NCI-H1694 treated with DMSO at 0.1 percent for 48 hours (cell line): ENCODE results near the gene TUBB1.
"Not testable (repeated sequence)": the region's sequence is repeated elsewhere in the genome, so short reads cannot be mapped to it uniquely, and the experiment has no call there.

Experiments used
- DNase-seq: peaks from one replicate; lab custom pipeline; 2025; lab: John Stamatoyannopoulos, UW

Gene TUBB1

DNA sequence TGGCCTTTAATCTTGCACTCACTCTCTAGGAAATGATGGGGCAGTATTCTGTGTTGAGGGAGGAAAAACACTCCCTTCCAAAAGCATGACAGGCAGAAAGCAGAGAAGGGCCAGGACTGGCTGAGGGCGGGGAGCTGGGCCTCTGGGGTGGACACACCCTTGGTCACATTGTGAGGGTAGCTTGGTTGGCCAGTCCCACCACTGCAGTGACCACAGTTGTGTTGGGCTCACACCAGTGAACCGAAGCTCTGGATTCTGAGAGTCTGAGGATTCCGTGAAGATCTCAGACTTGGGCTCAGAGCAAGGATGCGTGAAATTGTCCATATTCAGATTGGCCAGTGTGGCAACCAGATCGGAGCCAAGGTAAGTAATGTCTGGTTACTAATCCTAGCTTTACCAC lies at the start of gene TUBB1:
Gene TUBB1 (plus strand): TSS at position 213 of the 400 bp plus-strand sequence. CDS start 94 bp downstream, at position 307.
- DNase-seq: no peak

DNA sequence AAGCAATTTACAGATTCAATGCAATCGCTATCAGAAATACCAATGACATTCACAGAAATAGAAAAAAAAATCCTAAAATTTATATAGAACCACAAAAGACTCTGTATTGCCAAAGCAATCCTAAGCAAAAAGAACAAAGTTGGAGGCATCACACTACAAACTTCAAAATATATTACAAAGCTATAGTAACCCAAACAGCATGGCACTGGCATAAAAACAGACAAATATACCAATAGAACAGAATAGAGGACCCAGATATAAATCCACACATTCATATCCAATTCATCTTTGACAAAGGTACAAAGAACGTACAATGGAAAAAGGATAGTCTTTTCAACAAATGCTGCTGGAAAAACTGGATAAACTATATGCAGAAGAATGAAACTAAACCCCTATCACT lies 49.8 kb upstream of the TUBB1 start:
- no peak for DNase-seq

DNA sequence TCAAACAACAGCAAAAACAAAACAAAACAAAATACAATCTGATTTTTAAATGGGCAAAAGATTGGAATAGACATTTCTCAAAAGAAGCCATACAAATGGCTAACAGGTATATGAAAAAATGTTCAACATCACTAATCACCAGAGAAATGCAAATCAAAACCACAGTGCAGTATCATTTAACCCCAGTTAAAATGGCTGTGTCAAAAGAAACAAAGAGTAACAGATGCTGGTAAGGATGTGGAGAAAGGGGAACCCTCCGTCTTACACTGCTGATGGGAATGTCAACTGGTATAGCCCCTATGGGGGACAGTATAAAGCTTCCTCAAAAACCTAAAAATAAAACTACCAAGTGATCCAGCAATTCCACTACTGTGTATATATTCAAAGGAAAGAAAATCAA lies 49.1 kb upstream of the TUBB1 start:
- DNase-seq: no peak

DNA sequence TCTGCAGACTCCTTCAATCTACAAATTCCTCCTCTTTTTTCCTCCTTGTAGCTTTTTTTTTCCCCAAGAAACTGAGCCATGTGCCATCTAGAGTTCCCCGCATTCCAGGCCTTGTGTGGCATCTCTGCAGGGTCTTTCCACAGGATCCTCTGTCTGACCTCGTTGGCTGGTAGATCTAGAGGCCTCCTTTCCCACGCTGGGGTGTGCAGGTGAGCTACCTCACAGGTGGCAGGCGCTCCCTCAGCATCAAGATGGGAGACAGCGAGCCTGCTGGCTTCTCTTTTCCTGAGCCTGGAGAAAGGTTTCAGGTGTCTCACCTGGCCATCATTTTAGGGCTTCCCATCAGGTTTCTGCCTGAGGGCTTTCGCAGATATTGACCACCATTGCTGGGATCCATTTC lies 47.8 kb upstream of the TUBB1 start:
- no peak for DNase-seq

DNA sequence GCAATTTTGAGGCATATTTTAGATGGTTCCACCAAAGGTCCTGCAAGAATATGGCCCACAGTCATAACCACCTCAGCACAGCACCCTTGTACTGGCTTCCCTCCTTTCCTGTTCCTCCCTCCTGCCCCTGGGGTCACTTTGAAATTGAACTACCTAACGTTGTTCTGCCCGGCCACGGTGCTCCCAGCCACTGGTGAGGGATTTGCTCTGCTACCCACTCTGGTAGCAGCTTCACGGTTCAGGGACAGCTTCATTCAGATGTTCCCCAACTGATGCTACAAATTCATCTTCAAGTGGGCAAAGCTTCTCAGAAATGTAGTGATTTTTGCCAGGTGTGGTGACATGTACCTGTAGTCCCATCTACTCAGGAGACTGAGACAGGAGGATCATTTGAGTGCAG lies 46.0 kb upstream of the TUBB1 start:
- DNase-seq: no peak

DNA sequence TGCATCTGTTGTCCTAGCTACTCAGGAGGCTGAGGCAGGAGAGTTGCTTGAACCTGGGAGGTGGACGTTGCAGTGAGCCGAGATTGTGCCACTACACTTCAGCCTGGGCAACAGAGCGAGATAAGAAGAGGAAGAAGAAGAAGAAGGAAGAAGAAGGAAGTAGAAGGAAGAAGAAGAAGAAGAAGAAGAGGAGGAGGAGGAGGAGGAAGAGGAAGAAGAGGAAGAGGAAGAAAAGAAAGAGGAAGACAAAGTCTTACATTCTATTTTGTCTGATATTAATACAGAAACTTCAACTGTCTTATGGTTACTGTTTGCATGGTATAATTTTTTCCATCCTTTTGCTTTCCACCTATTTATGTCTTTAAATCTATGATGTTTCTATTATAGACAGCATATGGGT lies 45.4 kb upstream of the TUBB1 start:
- no peak for DNase-seq

DNA sequence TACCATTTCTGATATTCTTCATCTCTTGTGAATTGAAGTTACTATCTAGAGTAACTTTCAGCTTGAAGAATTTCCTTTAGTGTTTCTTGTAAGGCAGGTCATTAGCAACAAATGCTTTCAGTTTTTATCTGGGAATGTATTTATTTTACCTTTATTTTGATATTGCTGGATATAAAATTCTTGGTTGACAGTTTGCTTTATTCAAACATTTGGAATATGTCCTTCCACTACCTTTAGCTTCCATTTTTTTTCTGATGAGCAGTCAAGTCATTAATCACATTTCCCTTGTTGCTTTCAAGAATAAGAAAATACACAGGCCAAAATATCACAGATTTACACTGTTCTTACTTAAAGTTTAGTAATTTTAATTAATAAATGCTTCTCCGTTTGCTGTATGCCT lies 43.9 kb upstream of the TUBB1 start:
- DNase-seq: no peak

DNA sequence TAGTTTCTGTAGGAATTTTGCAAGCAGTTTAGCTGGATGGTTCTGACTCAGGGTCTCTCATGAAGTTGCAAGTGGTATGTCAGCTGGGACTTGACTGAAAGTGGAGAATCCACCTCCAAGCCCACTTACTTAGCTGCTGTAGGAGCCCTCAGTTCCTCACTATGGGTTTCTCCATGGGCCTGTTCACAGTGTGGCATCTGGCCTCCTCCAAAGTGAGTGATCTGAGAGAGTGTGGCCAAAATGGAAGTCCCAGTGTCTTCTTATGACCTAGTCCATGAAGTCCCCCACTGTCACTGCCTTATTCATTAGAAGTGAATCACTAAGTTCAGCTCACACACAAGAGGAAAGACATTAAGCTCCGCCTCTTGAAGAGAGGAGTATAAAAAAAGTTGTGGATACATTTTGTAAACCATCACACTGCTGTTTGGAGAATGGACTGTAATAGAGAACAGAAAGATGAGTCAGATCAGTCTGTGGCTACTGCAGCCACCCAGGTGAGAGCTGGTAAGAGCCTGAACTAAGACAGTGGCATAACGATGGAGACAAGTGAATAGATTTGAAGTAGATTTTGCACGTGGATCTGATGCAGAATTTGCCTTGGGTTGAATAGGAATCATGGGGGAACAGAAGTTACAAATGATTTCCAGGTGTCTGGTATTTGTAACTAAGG lies 43.0 kb upstream of the TUBB1 start:
- DNase-seq: no peak

DNA sequence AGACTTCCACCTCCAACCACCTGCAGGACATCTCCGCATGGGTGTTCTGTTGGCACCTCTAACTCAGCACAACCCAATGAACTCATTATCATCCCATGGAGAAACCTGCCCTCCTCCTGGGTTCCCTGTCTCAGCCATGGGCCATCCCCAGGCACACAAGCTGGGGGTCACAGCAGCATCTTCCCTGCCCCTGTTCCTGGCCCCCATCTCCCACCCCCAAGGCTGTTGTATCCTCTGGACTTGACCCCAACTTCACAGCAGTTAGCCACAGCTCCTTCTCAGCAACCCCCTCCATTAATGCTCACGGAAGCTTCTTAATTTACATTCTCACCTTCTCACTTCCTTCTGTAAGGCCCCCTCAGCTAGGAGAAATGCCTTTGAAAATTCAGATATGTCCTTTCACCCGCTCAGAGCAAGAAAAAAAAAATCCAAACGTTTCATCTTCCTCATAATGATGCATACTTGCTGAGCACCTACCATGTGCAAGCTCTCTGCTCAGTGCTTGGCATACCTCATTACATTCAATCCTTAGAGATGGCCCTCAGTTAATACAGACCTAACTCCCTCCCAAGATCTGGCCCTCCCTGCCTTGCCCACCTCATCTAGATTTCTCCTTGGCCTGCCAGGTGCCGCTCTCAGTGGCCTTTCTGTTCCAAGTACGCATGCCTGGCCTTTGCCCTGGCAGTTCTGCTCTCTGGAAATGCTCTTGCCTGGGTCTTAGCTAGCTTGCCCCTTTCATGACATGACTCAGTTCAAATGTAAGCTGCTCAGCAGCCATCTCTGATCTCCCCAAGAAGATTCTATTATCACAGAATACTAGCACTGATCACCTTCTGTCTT lies 40.7 kb upstream of the TUBB1 start:
- no peak for DNase-seq

DNA sequence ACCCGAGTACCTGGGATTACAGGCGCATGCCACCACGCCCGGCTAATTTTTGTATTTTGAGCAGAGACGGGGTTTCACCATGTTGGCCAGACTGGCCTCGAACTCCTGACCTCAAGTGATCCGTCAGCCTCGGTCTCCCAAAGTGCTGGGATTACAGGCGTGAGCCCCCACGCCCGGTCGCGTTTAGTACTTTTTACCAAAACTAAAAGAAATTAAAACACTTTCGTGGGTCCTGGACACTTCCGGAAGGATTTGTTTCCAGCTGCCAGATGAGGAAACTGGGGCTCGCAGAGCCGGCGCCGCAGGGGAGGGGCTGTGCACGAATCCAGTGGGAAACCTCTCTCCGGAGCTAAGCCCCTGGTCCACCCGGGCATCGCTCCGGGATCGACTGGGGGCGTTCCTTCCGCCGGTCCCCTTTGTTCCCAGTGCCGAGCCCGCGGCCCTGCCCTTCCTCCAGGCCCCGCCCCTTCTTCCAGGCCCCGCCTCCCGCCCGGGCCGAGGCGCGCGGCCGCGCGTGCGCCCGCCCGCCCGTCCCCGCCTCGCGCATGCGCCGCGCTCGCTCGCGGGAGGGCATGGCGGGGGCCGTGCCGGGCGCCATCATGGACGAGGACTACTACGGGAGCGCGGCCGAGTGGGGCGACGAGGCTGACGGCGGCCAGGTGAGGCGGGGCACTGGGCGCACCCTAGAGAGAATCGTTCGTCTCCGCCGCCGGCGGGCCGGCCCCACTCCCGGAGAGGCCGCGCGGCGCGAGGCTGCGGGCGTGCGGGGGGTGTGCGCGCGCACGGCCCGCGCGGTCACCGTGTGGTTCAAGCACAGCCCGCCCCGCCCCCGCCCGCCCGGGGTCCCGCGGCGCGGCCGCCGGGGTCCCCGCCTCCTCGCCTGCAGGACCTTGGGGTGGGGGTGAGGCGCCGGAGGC lies 38.3 kb upstream of the TUBB1 start, which contains the start of gene NELFCD:
Gene NELFCD (plus strand): TSS at position 546 of the 917 bp plus-strand sequence. CDS start 54 bp downstream, at position 600.
- peak; percentile 50 for DNase-seq

DNA sequence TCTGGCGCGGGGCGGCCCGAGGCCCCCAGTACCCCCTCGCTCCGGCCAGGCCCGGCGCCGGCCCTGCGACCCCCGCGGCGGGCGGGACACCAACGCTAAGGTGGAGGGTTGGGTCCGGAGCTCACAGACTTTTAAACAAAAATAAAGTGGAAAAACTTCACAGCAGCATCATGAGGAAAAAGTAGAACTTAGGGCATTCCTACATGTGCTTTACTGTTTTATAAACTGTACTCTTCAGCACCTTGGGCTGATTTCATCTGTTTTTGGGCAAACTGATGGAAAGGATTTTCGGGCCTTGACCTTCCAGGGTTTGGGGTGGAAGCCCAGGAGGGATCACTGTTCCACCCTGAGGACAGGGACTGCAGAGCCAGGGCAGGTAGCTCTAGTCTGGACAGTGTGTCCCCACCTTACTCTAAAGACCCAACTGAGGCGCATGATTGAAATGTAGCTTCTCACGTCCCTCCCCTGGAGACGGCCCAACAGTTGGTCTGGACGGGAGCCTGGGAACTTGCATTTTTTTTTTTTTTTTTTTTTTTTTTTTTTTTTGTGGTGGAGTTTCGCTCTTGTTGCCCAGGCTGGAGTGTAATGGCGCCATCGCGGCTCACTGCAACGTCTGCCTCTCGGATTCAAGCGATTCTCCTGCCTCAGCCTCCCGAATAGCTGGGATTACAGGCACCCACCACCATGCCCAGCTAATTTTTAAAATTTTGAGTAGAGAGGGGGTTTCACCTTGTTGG lies 37.4 kb upstream of the TUBB1 start:
- no peak for DNase-seq

DNA sequence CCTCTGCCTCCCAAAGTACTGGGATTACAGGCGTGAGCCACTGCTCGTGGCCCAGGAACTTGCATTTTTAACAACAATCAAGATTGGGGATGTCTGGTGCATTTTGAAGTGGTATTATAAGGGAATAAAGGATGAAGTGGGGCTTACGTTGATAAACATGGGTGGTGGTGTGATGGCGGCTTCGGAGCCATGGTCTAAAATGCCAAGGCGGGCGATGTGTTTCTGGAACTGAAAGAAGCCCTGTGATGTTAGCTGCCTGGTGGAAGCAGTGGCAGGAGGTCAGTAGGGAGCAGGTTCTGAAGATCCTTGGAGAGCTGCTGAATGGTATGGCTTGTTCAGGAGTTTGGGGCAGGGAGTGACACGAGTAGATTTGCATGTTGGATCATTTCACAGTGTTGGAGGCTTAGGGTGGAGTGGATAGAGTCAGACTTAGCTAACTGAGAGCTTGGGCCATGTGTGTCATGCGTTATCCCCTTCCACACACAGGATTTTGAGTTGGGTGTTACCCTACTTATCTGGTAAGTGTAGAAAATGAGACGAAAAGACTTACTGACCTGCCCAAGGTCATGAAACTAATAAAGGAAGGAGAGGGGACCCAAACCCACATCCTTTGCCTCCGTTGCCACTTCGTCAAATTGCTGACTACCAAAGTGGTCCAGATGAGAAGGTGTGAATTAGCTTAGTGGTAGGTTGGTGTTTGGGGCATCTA lies 36.7 kb upstream of the TUBB1 start:
- DNase-seq: no peak

DNA sequence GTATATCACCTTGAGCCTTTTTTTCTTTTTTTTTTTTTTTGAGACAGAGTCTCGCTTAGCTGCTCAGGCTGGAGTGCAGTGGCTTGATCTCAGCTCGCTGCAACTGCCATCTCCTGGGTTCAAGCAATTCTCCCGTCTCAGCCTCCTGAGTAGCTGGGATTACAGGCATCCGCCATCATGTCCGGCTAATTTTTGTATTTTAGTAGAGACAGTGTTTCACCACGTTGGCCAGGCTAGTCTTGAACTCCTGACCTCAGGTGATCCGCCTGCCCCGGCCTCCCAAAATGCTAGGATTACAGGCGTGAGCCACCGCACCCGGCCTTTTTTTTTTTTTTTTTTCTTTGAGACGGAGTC lies 36.1 kb upstream of the TUBB1 start:
- not testable (repeated sequence) for DNase-seq

DNA sequence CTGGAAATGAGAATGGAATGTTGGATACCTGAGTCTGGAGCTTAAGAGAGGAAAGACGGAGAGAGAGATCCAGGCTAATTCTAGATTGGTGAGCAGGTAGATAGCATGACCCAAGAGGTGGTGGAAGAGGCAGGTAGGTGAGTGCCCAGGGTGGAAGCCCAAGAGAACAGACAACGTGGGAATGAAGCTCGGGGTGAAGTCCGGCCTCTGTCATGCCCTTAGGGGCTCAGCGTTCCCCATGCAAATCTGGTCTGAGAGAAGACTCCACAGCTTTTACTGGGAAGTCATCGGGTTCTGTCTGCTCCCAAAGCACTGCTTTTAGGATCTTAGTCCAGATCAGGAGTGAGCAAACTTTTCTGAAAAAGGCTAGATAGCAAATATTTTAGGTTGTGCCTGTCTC lies 34.5 kb upstream of the TUBB1 start:
- DNase-seq: no peak

DNA sequence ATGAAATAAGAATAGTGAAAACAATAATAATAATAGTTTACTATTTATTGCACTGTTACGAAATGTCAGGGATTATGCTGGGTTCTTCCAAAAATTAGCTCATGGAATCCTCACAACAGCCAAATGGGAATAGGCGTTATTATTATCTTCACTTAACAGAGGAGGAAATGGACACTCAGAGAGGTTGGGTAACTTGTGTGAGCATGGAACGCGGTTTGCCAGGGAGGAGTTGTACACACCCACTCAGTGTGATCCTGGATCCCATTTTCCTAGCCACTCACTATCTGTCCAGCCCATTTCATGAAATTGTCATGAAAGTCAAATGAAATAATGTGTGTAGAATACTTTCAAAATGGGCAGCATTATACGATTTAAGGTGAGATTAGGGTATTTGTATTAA lies 33.6 kb upstream of the TUBB1 start:
- no peak for DNase-seq

DNA sequence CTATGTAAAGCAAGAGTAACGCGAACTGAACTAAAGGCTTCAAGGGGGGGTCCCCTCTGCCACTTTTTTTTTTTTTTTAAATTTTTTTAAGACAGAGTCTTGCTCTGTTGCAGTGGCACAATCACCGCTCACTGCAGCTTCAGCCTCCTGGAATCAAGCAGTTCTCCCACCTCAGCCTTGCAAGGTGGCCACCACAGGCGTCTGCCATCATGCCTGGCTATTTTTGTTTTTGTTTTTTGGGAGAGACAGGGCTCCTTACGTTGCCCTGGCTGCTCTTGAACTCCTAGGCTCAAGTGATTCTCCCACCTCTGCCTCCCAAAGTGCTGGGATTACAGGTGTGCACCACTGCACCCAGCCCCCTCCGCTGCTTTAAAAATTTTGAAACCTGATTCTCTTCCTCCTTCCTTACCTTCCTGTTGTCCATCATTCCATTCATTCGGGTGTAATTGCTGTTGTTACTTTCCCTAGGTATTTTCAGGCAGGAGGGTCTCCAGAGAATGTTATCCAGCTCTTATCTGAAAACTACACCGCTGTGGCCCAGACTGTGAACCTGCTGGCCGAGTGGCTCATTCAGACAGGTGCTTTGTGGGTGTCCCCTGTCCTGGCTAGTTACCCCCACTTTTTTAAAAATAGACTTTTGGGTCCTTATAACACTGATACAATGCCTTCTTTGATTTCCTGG lies 32.8 kb upstream of the TUBB1 start:
- no peak for DNase-seq

DNA sequence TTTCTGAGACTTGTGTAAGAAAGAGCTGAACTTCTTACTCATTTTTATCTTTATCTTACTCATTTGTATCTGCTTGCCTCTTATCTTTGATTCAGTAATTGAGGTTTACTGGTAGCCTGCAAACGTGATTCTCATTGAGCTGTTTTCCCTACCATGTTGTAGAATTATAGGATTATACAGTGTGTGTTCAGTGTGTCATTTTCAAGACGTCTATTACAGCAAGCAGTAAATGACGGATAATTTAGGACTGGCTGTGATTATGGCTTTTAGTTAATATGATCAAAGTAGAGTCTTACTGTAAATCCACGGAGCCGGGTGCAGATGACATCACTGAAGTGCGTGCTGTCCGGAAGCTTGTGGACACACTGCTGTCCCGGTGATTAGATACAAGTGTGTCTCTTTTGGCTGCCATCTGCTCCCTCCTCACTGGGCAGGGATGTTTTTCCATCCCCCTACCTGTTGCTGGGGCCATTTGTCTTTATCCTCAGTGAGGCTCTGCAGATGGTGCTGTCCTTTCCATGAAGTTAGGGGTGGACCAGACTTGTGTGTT lies 32.2 kb upstream of the TUBB1 start:
- DNase-seq: no peak

DNA sequence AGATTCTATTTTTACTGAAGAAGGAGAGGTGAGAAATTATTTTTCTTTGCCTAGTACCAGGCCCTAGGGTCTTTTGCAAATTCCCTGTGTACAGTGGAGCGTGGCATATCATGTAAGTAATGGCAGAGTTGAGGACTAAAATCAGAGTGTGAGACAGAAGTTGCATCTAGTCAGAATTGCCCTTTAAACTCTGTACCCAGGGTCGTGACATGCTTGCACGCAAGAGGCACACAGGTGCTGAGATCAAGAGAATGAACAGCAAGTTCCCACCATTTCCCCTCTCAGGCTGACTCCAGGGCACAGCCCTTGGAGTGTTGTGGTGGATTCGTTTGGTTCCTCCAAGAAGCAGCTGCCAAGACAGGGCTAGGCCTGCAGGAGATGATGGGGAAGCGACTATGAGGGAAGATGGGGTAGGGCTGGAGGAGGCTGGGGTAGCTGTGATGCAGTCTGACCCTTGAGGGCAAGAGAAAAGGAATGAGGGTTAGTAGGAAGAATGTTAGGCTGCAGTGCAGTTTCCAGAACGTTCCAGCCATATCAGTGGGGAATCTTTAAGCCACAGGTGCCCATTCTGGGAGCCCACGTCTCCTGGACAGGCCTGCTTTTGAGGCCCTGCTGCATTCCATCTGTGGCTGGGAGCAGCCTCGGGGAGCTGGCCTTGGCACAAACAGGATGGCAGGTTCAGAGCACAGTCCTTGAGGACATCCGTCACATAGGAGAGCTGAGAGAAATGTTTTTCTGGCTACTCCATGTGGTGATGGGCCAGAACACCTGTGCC lies 31.3 kb upstream of the TUBB1 start:
- DNase-seq: no peak

DNA sequence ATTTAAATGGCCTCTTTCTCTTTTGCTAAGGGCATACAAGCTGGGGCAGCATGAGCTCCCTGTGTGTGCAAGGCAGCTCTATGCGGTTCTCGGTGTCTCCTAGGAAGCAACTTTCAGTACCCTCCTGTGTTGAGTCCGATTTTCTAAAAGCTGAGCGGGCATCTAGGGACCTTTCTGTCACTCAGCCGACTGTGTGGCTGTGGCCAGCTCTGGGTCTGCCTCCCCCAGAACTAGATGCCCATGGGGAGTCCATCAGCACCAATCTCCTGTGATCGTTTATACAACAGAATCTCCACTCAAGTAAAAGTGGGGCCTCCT lies 30.7 kb upstream of the TUBB1 start:
- DNase-seq: no peak

DNA sequence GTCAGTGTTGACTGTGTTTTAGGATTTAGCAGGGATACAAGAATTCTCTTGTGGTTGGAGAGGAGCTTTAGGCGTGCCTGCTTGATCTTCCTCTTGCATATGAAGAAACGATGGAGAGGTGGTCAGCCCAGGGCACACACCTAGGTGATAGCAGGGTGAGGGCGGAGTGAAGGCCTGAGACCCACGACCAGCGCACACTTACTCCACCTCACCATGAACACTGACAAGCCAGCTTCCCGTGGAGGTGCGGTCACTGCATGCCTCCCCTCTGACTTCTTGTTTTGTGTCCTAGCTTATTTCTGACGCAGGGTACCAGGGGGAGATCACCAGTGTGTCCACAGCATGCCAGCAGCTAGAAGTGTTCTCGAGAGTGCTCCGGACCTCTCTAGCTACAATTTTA lies 30.0 kb upstream of the TUBB1 start:
- DNase-seq: no peak
